Endothelial cell (in vitro differentiated cells): Measurements from ENCODE around the gene AMER2. TPM values are rescaled to one million over a fixed set of nuclear protein-coding genes. Genes with fewer than 3 reads are reported as not detected.

ENCODE experiments used
- DNase-seq: peaks from one replicate; pipeline ENCODE4 v3.0.0; 2021; ENCODE audit warnings: low spot score
- H3K27ac Mint-ChIP-seq: one replicate; pipeline ENCODE4 v1.8.0; 2021; ENCODE audit warnings: mixed read lengths, inconsistent platforms; ENCODE audit not compliant: unreplicated experiment
- H3K27me3 Mint-ChIP-seq: one replicate; pipeline ENCODE4 v1.8.0; 2021; ENCODE audit warnings: mild to moderate bottlenecking, moderate library complexity, mixed read lengths, inconsistent platforms; ENCODE audit not compliant: unreplicated experiment
- H3K36me3 Mint-ChIP-seq: one replicate; pipeline ENCODE4 v1.8.0; 2021; ENCODE audit warnings: mild to moderate bottlenecking, low read depth, mixed read lengths, inconsistent platforms; ENCODE audit not compliant: unreplicated experiment
- H3K4me1 Mint-ChIP-seq: one replicate; pipeline ENCODE4 v1.8.0; 2021; ENCODE audit warnings: mild to moderate bottlenecking, mixed read lengths, inconsistent platforms; ENCODE audit not compliant: unreplicated experiment
- H3K4me3 Mint-ChIP-seq: one replicate; pipeline ENCODE4 v1.8.0; 2021; ENCODE audit warnings: mild to moderate bottlenecking, mixed read lengths, inconsistent platforms; ENCODE audit not compliant: unreplicated experiment
- H3K9me3 Mint-ChIP-seq: one replicate; pipeline ENCODE4 v1.8.0; 2021; ENCODE audit warnings: mixed read lengths, inconsistent platforms; ENCODE audit not compliant: unreplicated experiment
- total RNA-seq: library from RNA; stranded (reverse); fragmentation: NEBNext Ultra II Directional; extraction: Animal tissue kit (Norgen Biotek cat#: 25700); gene quantifications from one replicate; pipeline ENCODE4 v1.2.1, GENCODE V29; 2021; ENCODE audit not compliant: unreplicated experiment
- TF ChIP-seq, protein P1 (sequence below): fragments of 200-600 bp; sonication (generic); IDR thresholded peaks from one replicate; pipeline ENCODE4 v1.5.0; 2021; ENCODE audit warnings: antibody characterized with exemption; ENCODE audit not compliant: unreplicated experiment

AMER2 gene
- total RNA-seq, 1 donor from 2014 or later = 1.5 TPM

DNA sequence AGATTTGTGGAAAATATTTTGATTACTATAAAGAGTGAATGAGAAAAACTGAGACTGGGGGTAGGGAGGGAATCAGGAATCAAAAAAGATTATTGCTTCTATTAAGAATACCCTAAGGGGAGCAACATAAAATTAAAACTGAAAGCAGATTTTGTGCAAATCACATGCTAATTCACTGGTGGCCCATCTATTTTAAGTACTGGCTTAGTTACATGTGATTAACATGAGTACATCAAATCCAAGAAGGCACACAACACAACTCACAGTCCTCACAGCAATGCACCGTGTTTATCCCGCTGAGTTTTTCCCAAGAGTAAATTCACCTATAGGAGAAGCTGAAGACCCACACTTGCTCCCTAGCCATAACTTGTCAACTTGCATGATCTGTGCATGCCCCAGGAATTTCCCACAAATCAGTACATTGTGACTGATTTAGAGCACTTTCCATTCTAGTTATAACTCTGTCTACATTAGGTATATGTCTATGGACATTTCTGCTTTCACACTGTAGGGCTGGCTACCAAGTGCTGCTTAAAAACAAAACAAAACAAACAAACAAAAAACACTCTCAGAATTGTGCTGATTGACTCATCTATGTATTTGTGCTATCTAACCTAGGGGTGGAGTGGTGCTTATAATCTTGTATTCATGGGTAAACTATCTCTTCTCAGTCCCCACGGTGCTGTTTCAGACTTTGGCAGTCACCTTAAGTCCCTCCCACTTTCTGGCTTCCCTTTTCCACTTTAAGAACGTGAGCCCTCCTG lies 24.3 kb downstream of the AMER2 start:
- Mint-ChIP-seq H3K9me3 (no peaks in the 10 kb centered on the region), H3K4me1 (peaks cover 2% of the 10 kb centered on the region), H3K27me3 (no peaks in the 10 kb centered on the region), H3K4me3 (no peak overlapping the region), H3K27ac (no peak overlapping the region), H3K36me3 (no peaks in the 10 kb centered on the region)
- TF ChIP-seq, protein P1, sequence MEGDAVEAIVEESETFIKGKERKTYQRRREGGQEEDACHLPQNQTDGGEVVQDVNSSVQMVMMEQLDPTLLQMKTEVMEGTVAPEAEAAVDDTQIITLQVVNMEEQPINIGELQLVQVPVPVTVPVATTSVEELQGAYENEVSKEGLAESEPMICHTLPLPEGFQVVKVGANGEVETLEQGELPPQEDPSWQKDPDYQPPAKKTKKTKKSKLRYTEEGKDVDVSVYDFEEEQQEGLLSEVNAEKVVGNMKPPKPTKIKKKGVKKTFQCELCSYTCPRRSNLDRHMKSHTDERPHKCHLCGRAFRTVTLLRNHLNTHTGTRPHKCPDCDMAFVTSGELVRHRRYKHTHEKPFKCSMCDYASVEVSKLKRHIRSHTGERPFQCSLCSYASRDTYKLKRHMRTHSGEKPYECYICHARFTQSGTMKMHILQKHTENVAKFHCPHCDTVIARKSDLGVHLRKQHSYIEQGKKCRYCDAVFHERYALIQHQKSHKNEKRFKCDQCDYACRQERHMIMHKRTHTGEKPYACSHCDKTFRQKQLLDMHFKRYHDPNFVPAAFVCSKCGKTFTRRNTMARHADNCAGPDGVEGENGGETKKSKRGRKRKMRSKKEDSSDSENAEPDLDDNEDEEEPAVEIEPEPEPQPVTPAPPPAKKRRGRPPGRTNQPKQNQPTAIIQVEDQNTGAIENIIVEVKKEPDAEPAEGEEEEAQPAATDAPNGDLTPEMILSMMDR = no peak
- no peak for DNase-seq

DNA sequence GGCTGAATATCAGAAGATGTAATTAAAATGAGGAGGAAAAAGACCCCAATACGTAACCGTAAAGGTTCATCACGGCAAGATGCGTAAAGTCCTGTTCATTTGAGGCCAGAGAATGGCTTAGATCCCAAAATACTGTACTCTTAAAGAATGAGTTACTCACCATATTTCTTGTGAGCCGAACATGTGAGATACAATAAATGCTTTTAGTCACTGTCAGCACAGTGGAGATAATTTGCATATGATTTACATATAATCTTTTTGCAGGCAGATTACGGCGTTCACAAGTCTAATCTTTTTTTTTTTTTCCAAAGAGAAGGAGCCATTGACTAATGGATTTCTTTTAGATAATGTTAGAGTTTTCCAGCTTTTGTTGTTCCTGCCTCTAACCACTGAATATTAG lies 28.4 kb downstream of the AMER2 start:
- TF ChIP-seq, protein P1 = no peak
- no peak overlapping the region for H3K27ac Mint-ChIP-seq
- no peaks in the 10 kb centered on the region for H3K27me3 Mint-ChIP-seq
- H3K4me1 Mint-ChIP-seq = peaks cover 3% of the 10 kb centered on the region
- H3K4me3 Mint-ChIP-seq = no peak overlapping the region
- H3K9me3 Mint-ChIP-seq = no peaks in the 10 kb centered on the region
- no peaks in the 10 kb centered on the region for H3K36me3 Mint-ChIP-seq
- no peak for DNase-seq

DNA sequence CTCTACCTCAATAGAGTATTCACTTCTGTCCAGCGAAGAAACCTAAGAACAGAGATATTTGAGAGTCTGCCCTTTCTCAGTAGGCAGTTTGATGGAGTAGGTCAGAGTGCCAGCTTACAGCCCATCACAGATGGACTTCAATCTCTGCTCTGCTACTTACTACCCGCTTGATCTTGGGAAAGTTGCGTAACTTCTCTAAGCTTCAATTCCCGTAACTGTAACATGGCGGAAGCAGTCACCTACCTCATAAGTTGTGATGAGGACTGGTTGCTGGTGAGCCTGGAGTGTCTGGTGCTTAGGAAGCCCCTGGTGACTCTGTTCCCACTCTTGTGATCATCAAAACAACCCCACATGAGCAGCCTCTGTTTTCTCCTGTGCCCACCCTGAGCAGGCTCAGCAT lies 31.0 kb downstream of the AMER2 start:
- Mint-ChIP-seq H3K4me3 (no peak overlapping the region), H3K4me1 (peaks cover 10% of the 10 kb centered on the region), H3K36me3 (no peaks in the 10 kb centered on the region), H3K9me3 (no peaks in the 10 kb centered on the region), H3K27me3 (no peaks in the 10 kb centered on the region), H3K27ac (no peak overlapping the region)
- DNase-seq = no peak
- TF ChIP-seq, protein P1 = no peak

DNA sequence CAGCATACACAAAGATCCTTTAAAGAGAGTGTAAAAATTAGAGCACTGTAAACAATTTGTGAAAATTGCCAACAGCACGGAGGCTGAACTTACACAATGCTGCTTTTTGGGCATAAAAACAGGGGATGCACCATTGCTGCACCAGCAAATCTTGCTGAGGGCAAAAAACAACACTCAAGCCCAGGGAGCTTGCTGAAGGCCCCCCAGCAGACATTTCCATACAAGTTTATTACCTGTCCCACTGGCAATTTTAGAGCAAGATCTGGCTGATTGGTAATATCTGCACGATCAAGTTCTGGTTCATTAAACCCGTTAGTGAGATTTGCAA lies 34.3 kb downstream of the AMER2 start:
- Mint-ChIP-seq H3K36me3 (no peaks in the 10 kb centered on the region), H3K27me3 (no peaks in the 10 kb centered on the region), H3K27ac (no peak overlapping the region), H3K4me1 (peaks cover 10% of the 10 kb centered on the region), H3K9me3 (no peaks in the 10 kb centered on the region), H3K4me3 (no peak overlapping the region)
- DNase-seq = no peak
- TF ChIP-seq, protein P1 = no peak

DNA sequence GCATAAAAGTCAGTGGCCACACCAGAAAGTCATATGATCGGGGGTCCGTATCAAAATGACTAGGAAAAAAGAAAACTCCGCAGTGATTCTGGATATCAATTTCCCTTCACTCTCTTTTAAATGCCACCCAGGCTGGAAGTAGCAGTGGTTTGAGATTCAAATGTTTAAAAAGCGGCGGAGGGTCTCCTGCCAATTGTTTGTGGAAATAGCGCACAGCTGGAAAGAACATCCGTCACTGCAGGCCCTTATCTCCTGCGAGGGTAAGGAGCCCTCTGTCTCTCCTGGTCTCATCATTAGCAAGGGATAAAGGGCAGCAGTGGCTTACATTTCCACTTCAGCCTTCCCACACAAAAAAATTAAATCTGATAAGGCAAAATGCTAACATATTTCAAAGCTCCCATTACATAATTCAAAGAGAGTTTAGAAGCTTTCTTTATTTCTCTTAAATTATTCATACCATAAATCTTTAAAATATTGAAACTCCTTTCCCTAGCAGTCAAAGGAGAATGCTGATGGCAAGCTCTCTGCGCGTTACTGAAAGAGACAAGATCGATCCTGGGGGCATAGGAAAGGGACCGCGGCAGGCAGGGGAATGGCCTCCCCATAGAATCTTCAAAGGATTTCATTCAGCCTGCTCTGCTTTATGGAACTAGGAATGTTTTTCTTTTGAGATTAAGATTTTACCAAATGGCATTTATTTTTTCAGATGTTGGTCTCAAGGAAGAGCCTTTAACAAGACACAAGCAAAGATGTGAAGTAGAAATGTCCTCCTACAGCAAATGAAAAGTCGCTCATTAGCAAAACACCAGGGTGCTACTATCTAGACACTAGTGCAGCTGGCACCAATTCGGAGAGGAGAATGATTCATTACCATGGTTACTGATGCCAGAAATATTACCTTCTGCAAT lies 35.0 kb downstream of the AMER2 start:
- DNase-seq = no peak
- H3K36me3 Mint-ChIP-seq = no peaks in the 10 kb centered on the region

More for the DNA sequence above, 35.0 kb downstream of the AMER2 start:
- Mint-ChIP-seq H3K27me3 (no peaks in the 10 kb centered on the region), H3K27ac (no peak overlapping the region), H3K4me1 (peaks cover 10% of the 10 kb centered on the region), H3K4me3 (no peak overlapping the region), H3K9me3 (no peaks in the 10 kb centered on the region)
- TF ChIP-seq, protein P1 = no peak
